ENCODE measurements around the gene CBY2.

GRCh38 chr13:45705918-45706317 lies 3.8 kb downstream of the CBY2 start:
- TF ChIP-seq CTCF (IDR thresholded peaks at IDR 0.05), result no peak
- TF ChIP-seq POLR2A (IDR thresholded peaks at IDR 0.05; ENCODE audit: low read depth), result no peak
- TF ChIP-seq POLR2AphosphoS5 (IDR thresholded peaks at IDR 0.05), result no peak

Measured in esophagus muscularis mucosa (tissue), 3 donors.